HG02759 (cell line): Measurements from ENCODE around the gene LCE3C.
"Not testable (repeated sequence)": the region's sequence is repeated elsewhere in the genome, so short reads cannot be mapped to it uniquely, and the experiment has no call there.

ENCODE experiments used
- ATAC-seq: cut with Tn5 transposase; IDR thresholded peaks from one replicate; pipeline ENCODE4 v1.9.1; 2021; ENCODE audit warnings: mild to moderate bottlenecking, moderate library complexity; ENCODE audit not compliant: unreplicated experiment

LCE3C gene

GRCh38 chr1:152599934-152600333 is at the start of gene LCE3C:
Gene LCE3C (plus strand): TSS chr1:152600234. CDS start chr1:152600732, 498 bp downstream.
- ATAC-seq, result no peak

DNA sequence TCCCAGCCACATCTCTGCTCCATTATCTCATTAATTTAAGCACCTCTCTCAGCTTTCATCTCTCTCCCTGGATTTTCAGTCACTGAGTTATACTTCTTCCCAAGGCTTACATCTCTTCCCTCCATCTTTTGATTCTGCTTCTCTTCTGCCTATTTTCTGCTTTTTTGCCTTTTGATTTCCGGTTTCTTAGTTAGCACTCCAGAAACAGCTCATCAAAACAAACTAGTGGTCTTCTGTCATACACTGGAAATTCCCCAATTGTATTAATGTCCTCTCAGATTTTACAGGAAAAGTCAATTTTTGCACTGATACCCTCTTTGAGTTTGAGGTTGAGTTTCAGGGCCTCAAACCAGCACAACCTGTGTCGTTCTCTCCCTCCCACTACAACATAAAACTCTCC is 34.9 kb upstream of the LCE3C start:
- no peak for ATAC-seq

DNA sequence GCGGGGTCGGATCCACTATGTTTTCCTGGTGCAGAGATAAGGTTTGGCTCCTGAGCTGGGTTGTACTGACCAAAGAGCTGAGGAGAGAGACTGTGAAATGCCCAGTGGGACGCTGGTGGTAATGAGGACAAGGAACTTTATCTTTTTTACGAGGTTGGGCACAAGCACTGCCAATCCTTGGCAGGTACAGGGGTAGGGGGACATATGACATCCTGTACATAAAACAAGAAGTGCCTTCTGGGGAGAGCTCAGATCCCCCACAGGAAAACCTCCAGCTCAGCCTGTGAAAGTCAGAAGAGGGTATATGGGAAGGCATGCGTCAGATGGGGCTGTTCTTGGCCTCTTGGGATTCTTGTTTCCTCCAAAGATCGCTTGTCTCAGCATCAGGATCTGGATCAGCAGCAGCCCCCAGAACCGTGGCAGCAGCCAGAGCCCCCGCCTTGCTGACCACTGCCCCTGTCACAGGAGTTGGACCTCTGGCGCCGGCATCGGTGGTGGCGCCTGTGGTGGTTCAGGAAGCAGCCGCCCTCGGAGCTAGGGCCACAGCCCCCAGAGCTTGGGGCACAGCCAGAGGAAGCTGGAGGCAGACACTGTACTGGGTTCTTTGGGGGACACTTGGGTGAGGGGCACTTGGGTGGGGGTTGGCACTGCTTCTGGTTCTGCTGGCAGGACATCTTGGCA is 34.4 kb upstream of the LCE3C start:
- ATAC-seq, result no peak

DNA sequence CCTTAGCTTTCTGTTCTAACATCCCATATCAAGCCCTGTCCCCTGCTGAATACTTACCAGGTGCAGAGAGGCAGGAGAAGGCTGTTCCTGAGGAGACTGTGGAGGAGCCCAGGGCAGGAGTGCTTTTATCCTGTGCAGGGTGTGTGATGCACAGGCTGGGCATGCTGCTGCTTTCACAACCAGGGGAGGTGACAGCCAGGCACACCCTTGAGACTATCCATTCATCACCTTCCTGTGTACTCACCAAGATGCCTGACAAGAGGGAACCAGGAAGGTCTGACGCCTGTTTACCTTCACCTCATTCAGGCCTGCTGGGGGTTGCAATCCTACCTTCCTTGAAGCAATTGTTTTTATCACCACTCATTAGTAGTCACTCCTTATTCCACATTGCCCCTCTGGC is 33.4 kb upstream of the LCE3C start, which contains the start of gene LCE3E:
Gene LCE3E (minus strand): TSS at position 100 of the 400 bp plus-strand sequence. CDS start 572 bp downstream, outside the sequence.
- ATAC-seq, result no peak

DNA sequence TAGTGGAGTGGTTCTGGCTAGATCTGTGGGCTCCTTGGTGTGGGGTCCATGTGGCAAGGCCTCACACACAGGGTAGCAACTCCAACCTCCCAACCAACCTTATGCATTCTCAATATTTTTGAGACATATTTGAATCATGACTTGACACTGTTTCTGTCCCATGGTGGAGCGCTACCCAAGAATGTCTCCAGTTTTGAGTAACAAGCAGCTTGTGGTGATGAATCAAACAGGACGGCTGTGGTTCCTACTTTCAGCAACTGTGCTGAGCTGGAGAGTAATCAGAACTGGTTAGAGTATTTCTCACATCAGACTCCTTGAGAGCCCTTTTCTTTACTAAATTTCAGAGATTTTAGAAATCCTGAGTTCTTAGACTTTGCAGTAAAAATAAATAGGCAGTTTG is 22.9 kb upstream of the LCE3C start:
- ATAC-seq, result no peak

- not testable (repeated sequence) for ATAC-seq
Measured at GRCh38 chr1:152579526-152579925, 20.5 kb upstream of the LCE3C start.

GRCh38 chr1:152580433-152580832 is 19.6 kb upstream of the LCE3C start, which contains the start of gene LCE3D:
Gene LCE3D (minus strand): TSS chr1:152580516. CDS start chr1:152579936, 580 bp downstream.
- ATAC-seq, result no peak

GRCh38 chr1:152582647-152583046 is 17.4 kb upstream of the LCE3C start:
- no peak for ATAC-seq

GRCh38 chr1:152585586-152585985 is 14.4 kb upstream of the LCE3C start:
- ATAC-seq, result no peak

DNA sequence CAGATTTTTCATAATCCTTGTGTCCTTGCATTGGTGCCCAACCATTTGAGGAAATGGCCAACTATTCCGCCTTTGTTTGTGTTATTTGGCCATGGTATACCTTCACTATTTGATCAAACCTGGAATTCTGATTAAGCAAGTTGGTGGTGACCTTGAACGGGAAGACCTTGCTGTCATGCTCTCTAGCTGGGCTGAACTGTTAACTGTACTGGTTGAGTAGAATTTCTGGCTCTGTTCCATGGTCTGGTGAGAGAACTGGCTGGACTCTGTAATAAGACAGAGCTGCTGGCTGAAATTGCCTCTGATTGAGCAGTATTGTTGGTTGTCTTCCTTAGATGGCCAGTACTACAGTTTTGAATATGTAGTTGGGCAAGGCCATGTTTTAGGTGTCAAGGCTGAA is 3.0 kb upstream of the LCE3C start:
- no peak for ATAC-seq

GRCh38 chr1:152613511-152613910 is 13.5 kb downstream of the LCE3C start, which contains the start of gene LCE3B:
Gene LCE3B (plus strand): TSS chr1:152613811. CDS start chr1:152613811, 0 bp downstream.
- ATAC-seq, result no peak

GRCh38 chr1:152621993-152622392 is 22.0 kb downstream of the LCE3C start:
- ATAC-seq, result no peak

DNA sequence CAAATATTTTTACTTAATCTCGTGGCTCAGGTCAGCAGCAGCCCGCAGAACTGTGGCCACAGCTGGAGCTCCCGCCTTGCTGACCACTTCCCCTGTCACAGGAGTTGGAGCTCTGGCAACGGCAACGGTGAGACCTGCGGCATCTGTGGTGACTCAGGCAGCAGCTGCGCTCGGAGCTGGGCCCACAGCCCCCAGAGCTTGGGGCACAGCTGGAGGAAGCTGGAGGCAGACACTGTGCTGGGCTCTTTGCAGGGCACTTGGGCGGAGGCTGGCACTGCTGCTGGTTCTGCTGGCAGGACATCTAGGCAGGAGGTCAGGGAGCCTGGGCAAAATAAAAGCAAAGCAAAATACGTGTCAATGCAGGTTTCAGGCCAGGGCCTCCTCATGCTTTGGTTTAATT is 22.8 kb downstream of the LCE3C start, which contains the start of gene LCE3A:
Gene LCE3A (minus strand): TSS at position 301 of the 400 bp plus-strand sequence. CDS start 0 bp downstream, at position 301.
- no peak for ATAC-seq

GRCh38 chr1:152623203-152623844 is 23.3 kb downstream of the LCE3C start:
- ATAC-seq, result no peak

DNA sequence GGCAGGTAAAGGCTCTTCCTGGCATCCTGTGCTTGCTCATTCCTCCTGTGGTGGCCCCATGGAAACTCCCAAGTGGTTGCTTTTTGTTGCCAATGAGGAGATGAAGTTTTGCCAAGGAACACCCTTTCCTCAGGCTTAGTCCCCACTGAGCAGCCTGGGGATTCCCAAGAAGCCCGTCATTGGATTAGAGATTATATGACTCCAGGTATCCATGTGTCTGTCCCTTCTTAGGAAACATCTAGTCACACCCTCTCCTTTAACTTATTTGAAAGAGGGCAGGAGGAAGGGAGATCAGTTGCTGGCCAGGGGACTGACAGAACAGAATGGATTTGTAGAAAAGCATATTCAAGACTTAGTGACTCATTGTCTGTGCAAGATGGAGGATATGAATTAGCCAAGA is 26.7 kb downstream of the LCE3C start:
- ATAC-seq, result no peak

DNA sequence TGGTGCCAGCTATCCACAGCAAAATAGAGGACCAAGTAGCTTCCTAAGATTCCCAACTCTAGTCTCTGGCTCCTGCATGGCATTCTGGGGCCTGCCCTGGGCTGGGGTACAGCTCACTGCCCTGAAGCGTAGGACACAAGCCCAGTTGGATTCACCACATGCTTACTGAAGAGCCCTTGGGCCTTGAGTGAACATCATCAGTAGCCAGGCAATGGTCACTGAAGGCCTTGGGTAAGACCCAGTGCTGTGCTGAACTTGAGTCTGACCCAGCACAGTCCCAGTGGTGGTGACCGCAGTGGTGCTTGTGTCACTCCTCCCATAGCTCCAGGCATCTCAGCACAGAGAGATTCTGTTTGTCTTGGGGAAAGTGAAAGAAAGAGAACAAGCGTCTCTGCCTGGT is 30.6 kb downstream of the LCE3C start:
- ATAC-seq, result no peak

- ATAC-seq, result no peak
Measured at GRCh38 chr1:152640351-152640750, 40.3 kb downstream of the LCE3C start.

GRCh38 chr1:152643945-152644344 is 43.9 kb downstream of the LCE3C start:
- ATAC-seq, result no peak

DNA sequence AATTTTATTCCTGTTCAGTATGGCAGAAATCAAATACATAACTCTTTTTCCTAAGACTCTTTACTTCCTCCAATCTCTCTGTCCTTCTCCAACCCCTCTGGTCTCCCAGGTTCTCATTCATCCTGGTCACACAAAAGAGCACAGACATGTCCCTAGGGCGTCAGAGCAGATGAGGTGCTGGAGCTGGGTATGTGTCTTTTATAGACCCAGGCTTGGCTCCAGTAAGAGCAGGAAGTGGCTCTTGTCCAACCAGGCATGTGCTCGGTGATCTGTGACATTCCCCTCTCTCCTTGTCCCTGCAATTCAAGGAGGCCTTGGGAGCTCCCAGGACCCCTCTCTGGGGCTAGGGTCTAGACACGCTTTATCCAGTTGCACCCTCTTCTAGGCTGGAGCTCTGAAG is 45.1 kb downstream of the LCE3C start:
- no peak for ATAC-seq

- no peak for ATAC-seq
Measured at GRCh38 chr1:152646656-152647055, 46.6 kb downstream of the LCE3C start.
